SU-DHL-6 (cell line): ENCODE measurements around the gene SEMA4C.

Experiments
- CTCF ChIP-seq: fragments of 200-600 bp; sonication (generic); IDR thresholded peaks from one replicate; pipeline ENCODE4 v1.5.1; 2017; ENCODE audit warnings: antibody characterized with exemption, mild to moderate bottlenecking, low read length, moderate library complexity; ENCODE audit not compliant: insufficient read depth, poor library complexity, severe bottlenecking
- EZH2phosphoT487 ChIP-seq: fragments of 200-600 bp; sonication (generic), shearing (Covaris generic); conservative IDR thresholded peaks from 2 replicates; pipeline ENCODE4 v1.6.1; 2018; ENCODE audit warnings: mild to moderate bottlenecking, antibody characterized with exemption, low read length, moderate library complexity, mixed read lengths

GRCh38 chr2:96888072-96889011, 18.5 kb upstream of the SEMA4C start:
- TF ChIP-seq CTCF = no peak
- TF ChIP-seq EZH2phosphoT487 = no peak
